Measurements from ENCODE around the gene ALPG.

Gene ALPG

DNA sequence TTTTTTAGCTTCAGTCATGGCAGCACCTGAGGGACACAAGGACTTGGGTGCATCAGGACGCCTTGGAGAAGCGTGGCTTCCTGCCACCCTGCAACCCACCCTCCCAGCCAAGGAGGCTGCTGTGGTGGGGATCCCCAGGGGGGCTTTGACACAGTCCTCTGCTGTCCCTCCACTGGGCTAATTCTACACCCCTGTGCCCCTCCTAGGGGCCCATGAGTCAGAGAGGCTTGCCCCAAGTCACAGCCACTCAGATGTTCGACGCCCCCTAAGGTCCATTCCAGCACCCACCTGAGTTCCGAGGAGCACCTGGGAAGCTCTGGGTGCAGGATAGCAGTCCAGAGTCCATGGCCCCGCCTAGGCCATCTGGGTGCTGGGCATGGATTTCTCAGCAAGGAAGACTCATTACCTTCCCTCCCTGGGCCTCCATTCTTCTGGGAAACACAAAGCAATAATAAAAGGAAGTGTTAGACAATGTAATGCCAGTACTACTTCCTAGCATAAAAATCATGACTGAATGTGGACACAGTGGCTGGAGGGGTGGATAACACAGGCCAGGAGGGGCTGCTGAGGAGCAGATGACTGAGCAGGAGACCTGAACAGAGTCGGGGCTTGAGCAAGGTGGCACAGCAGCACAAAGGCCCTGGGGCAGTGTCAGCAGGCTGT lies 3.7 kb downstream of the ALPG start:
- Histone ChIP-seq H3F3A (ENCODE audit: insufficient read depth) (no peaks in the 10 kb centered on the region), H4K20me1 (ENCODE audit: low read depth, low read length) (no peaks in the 10 kb centered on the region), H2AFZ (ENCODE audit: low read depth, low read length, severe bottlenecking) (no peak overlapping the region), H3K4me3 (ENCODE audit: insufficient read depth, low read length, poor library complexity, severe bottlenecking) (no peak overlapping the region), H3K9ac (ENCODE audit: low read length) (no peak overlapping the region), H3K9me3 (ENCODE audit: insufficient read depth, low read length) (no peaks in the 10 kb centered on the region), H3K79me2 (ENCODE audit: insufficient read depth, low read length) (no peaks in the 10 kb centered on the region), H3K4me2 (ENCODE audit: low read depth, low read length, poor library complexity, severe bottlenecking) (no peak overlapping the region), H3K27me3 (ENCODE audit: low read length) (no peaks in the 10 kb centered on the region), H3K27ac (ENCODE audit: low read depth, low read length) (no peak overlapping the region), H3K9me2 (replicated peaks; ENCODE audit: insufficient read depth, low read length) (no peaks in the 10 kb centered on the region), H3K36me3 (ENCODE audit: low read length) (no peaks in the 10 kb centered on the region)
- no peak for TF ChIP-seq EZH2phosphoT487 (conservative IDR thresholded peaks at IDR 0.05; ENCODE audit: low read length)
- TF ChIP-seq, protein P1, sequence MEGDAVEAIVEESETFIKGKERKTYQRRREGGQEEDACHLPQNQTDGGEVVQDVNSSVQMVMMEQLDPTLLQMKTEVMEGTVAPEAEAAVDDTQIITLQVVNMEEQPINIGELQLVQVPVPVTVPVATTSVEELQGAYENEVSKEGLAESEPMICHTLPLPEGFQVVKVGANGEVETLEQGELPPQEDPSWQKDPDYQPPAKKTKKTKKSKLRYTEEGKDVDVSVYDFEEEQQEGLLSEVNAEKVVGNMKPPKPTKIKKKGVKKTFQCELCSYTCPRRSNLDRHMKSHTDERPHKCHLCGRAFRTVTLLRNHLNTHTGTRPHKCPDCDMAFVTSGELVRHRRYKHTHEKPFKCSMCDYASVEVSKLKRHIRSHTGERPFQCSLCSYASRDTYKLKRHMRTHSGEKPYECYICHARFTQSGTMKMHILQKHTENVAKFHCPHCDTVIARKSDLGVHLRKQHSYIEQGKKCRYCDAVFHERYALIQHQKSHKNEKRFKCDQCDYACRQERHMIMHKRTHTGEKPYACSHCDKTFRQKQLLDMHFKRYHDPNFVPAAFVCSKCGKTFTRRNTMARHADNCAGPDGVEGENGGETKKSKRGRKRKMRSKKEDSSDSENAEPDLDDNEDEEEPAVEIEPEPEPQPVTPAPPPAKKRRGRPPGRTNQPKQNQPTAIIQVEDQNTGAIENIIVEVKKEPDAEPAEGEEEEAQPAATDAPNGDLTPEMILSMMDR (IDR thresholded peaks at IDR 0.05; ENCODE audit: insufficient read depth, low read length, poor library complexity, severe bottlenecking), result no peak

DNA sequence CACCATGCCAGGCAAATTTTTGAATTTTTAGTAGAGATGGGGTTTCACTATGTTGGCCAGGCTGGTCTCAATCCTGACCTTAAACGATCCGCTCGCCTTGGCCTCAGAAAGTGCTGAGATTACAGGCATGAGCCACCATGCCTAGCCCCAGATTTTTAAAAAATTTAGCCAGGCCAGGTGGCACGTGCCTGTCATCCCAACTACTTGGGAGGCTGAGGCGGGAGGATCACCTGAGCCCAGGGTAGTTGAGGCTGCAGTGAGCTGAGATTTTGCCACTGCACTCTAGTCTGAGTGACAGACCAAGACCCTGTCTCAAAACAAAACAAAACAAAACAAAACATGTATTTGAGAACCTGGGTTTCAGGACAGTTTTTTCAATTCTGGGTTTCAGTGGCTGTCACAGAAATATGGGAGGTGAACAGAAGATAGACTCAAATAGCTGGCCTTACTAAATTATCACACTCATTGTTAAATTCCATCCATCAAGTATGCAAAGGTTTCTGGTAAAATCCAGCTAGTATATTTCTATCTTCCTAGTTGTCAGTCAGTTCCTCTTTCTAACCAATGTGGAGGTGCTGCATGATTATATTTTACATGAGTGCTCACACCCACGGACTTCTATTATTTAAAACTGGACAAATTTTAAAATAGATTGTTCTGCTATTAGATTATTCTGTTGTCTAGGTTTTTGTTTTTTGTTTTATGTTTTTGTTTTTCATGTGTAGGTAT lies 5.4 kb downstream of the ALPG start:
- no peak overlapping the region for H3K4me2 ChIP-seq (ENCODE audit: low read depth, low read length, poor library complexity, severe bottlenecking)
- no peaks in the 10 kb centered on the region for H3K27me3 ChIP-seq (ENCODE audit: low read length)
- no peak overlapping the region for H3K4me3 ChIP-seq (ENCODE audit: insufficient read depth, low read length, poor library complexity, severe bottlenecking)
- no peak overlapping the region for H2AFZ ChIP-seq (ENCODE audit: low read depth, low read length, severe bottlenecking)
- no peaks in the 10 kb centered on the region for H3K79me2 ChIP-seq (ENCODE audit: insufficient read depth, low read length)
- H3K27ac ChIP-seq (ENCODE audit: low read depth, low read length), result no peak overlapping the region
- H3K9me3 ChIP-seq (ENCODE audit: insufficient read depth, low read length), result no peaks in the 10 kb centered on the region
- H4K20me1 ChIP-seq (ENCODE audit: low read depth, low read length), result no peaks in the 10 kb centered on the region
- TF ChIP-seq EZH2phosphoT487 (conservative IDR thresholded peaks at IDR 0.05; ENCODE audit: low read length), result no peak
- TF ChIP-seq, protein P1 (IDR thresholded peaks at IDR 0.05; ENCODE audit: insufficient read depth, low read length, poor library complexity, severe bottlenecking), result no peak
- no peaks in the 10 kb centered on the region for H3K36me3 ChIP-seq (ENCODE audit: low read length)
- H3F3A ChIP-seq (ENCODE audit: insufficient read depth), result no peaks in the 10 kb centered on the region
- H3K9ac ChIP-seq (ENCODE audit: low read length), result no peak overlapping the region
- no peaks in the 10 kb centered on the region for H3K9me2 ChIP-seq (replicated peaks; ENCODE audit: insufficient read depth, low read length)

DNA sequence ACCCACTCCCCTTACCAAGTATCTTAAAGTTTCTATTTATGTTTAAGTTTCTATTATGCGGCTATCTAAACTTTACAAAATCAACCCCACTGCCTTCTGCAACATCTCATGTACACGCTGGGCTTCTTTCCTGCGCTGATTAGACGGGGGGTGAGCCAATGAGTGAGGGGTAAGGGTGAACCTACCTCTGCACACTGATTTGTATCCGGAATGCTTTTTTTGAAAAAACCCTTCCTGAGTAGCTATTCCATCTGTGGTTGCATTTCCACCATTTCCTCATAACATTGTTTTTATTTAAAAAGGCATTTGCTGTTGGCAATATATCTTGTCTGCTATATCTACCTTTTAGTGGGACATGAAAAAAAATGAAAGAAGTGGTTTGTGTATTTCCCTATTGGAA lies 6.3 kb downstream of the ALPG start:
- Histone ChIP-seq H3F3A (ENCODE audit: insufficient read depth) (no peaks in the 10 kb centered on the region), H3K9me3 (ENCODE audit: insufficient read depth, low read length) (no peaks in the 10 kb centered on the region), H3K36me3 (ENCODE audit: low read length) (no peaks in the 10 kb centered on the region), H3K9me2 (replicated peaks; ENCODE audit: insufficient read depth, low read length) (no peaks in the 10 kb centered on the region), H3K79me2 (ENCODE audit: insufficient read depth, low read length) (no peaks in the 10 kb centered on the region), H4K20me1 (ENCODE audit: low read depth, low read length) (no peaks in the 10 kb centered on the region), H2AFZ (ENCODE audit: low read depth, low read length, severe bottlenecking) (no peak overlapping the region), H3K4me2 (ENCODE audit: low read depth, low read length, poor library complexity, severe bottlenecking) (no peak overlapping the region), H3K27me3 (ENCODE audit: low read length) (no peaks in the 10 kb centered on the region), H3K27ac (ENCODE audit: low read depth, low read length) (no peak overlapping the region), H3K9ac (ENCODE audit: low read length) (no peak overlapping the region), H3K4me3 (ENCODE audit: insufficient read depth, low read length, poor library complexity, severe bottlenecking) (no peak overlapping the region)
- no peak for TF ChIP-seq EZH2phosphoT487 (conservative IDR thresholded peaks at IDR 0.05; ENCODE audit: low read length)
- TF ChIP-seq, protein P1 (IDR thresholded peaks at IDR 0.05; ENCODE audit: insufficient read depth, low read length, poor library complexity, severe bottlenecking), result no peak
